ENCODE data around the gene MYLIP.
"Not testable (repeated sequence)": the region's sequence is repeated elsewhere in the genome, so short reads cannot be mapped to it uniquely, and the experiment has no call there.

MYLIP gene

DNA sequence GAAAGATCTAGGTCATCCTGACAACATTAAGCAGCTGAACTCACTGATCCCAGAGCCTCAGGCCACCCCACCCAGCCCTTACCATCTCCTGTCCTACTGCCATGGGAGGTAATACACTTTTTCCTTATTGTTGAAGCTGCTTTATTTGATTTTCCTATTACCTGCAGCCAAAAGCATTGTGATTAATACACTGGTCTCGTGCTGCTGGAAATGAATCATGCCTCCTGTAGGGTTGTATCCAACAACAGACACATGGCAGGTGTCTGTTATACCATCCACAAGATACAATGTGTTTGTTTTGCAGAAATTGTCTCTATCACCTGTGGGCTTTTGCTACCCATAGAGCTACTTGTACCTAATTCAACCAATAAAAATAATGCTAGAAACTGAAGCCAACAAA, 34.2 kb downstream of the MYLIP start:
- Mint-ChIP-seq H3K27me3 (ENCODE audit: low read depth) (peaks cover 20% of the 10 kb centered on the region), H3K4me1 (ENCODE audit: low read depth) (peaks cover 13% of the 10 kb centered on the region), H3K4me3 (no peak overlapping the region), H3K9me3 (no peaks in the 10 kb centered on the region), H3K27ac (no peak overlapping the region), H3K36me3 (ENCODE audit: low read depth) (peaks cover 3% of the 10 kb centered on the region)

DNA sequence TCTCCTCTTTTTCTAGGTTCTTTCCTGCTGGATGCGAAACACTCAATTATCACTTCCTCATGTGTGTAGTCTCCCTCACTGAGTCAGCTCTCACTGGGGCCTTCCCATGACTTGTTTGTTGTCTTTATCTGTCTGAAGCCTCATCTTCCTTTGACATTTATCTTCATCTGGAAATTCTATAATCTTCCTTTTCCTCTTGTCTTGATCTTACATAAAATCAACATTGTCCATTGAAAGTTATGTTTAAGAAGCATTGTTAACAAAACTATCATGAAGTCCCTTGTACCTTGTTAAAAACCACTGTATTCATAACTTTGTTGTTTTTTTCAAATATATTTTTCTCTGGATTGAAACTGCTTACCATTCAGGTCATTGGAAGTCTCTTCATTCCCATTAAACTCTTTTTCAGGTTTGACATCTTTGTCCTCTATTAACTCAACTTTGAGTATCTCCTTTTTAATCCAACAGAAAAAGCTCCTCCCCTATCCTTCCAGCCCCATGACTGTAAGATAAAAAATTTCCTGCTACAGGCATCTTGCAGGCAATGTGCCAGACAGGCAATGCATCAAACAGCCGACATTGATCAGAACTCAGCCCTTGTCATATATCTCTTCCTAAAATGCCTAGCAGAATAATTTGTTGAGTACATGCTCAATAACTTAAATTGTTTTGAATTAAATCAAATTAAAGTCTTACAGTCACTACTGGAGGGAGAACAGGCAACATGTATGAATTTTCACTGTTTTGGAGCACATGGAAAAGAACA, 34.8 kb downstream of the MYLIP start:
- H3K27ac Mint-ChIP-seq: no peak overlapping the region
- peaks cover 3% of the 10 kb centered on the region for H3K36me3 Mint-ChIP-seq (ENCODE audit: low read depth)
- no peak overlapping the region for H3K4me3 Mint-ChIP-seq
- H3K4me1 Mint-ChIP-seq (ENCODE audit: low read depth): peaks cover 18% of the 10 kb centered on the region
- peaks cover 23% of the 10 kb centered on the region for H3K27me3 Mint-ChIP-seq (ENCODE audit: low read depth)
- no peaks in the 10 kb centered on the region for H3K9me3 Mint-ChIP-seq

DNA sequence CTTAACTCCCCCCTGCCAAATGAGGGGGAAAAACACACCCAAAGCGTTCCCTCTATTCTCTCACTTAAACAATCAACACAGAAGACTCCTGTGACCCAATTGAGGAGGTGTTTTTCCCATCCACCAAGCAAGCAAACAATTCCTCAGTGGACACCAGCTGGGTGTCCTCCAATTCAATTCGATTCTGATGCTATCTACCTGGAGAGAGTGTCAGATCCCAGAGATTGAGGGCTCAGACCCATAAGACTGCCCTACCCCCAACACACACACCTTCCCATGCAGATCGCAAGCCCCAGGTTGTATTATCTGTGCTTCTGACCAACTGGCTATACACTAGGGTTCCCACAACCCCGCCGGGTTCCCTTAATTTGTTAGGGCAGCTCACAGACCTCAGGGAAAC, 36.8 kb downstream of the MYLIP start:
- Mint-ChIP-seq H3K4me1 (ENCODE audit: low read depth) (peaks cover 21% of the 10 kb centered on the region), H3K9me3 (no peaks in the 10 kb centered on the region), H3K36me3 (ENCODE audit: low read depth) (peaks cover 3% of the 10 kb centered on the region), H3K4me3 (no peak overlapping the region), H3K27ac (no peak overlapping the region), H3K27me3 (ENCODE audit: low read depth) (peaks cover 23% of the 10 kb centered on the region)

DNA sequence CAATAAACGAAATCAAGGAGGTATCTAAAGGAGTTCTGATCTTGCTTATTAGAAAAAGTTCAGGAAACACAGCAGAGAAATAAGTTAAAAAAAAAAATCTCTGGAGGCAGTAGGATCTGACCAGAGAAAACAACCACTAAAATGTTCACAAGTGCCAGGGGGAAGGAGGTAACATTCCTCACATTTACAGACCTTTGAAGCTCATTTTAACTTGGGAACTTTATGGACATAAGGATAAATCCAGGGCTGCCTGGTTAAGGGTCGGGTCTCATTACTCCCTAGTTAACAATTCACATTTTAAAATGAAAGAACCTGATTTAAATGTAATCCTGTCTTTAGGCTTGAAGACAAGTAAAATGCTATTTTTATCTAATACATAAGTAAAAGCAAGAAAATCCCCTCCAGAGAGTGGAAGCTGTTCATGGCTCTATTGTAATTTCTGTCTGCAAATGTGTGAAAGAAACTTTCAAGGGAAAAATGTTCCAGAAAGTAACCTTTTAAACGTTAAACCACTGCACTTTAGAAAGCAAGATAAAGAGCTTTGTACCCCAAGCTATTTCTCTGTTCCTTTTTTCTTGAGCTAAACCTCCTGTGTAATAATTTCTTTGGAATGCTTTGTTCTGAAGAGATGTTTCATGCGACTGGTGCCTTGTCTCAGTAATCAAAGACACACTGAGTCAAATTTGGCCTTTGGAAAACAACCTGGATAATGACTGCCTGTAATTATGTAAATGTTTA, 38.2 kb downstream of the MYLIP start:
- Mint-ChIP-seq H3K36me3 (ENCODE audit: low read depth) (peaks cover 3% of the 10 kb centered on the region), H3K9me3 (no peaks in the 10 kb centered on the region), H3K4me3 (no peak overlapping the region), H3K4me1 (ENCODE audit: low read depth) (peaks cover 25% of the 10 kb centered on the region), H3K27me3 (ENCODE audit: low read depth) (peaks cover 27% of the 10 kb centered on the region), H3K27ac (no peak overlapping the region)

DNA sequence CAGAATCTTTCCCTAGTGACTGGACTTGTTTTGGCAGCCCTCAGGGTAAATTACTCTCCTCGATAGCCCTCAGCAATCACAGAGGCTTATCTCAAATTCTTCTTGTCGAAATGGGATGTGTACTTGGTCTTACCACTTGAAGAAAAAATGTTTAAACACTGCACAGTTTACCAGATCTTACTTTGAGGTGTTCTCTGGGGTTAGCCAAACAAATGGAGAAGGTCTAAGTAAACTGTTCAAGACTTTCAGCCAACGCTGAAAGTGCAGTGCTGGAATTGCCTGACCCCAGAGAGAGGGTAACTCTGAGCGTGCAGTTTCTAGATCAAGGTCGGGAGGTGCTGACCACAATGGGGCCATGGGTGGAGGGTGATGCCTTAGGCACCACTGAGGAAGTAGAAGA, 39.2 kb downstream of the MYLIP start:
- no peak overlapping the region for H3K4me3 Mint-ChIP-seq
- peaks cover 3% of the 10 kb centered on the region for H3K36me3 Mint-ChIP-seq (ENCODE audit: low read depth)
- no peak overlapping the region for H3K27ac Mint-ChIP-seq
- H3K9me3 Mint-ChIP-seq: no peaks in the 10 kb centered on the region
- peaks cover 31% of the 10 kb centered on the region for H3K27me3 Mint-ChIP-seq (ENCODE audit: low read depth)
- H3K4me1 Mint-ChIP-seq (ENCODE audit: low read depth): peaks cover 22% of the 10 kb centered on the region

DNA sequence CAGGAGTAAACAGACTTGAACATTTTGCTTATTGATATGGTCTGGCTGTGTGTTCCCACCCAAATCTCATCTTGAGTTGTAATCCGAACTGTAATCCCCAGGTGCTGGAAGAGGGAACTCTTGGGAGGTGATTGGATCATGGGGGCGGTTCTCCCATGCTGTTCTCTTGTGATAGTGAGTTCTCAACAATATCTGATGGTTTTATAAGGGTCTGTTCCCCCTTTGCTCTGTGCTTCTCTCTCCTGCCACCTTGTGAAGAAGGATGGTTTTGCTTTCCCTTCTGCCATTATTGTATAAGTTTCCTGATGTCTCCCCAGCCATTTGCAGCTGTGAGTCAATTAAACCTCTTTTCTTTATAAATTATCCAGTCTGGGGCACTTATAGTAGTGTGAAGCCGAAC, 40.0 kb downstream of the MYLIP start:
- H3K27me3 Mint-ChIP-seq (ENCODE audit: low read depth): peaks cover 31% of the 10 kb centered on the region

DNA sequence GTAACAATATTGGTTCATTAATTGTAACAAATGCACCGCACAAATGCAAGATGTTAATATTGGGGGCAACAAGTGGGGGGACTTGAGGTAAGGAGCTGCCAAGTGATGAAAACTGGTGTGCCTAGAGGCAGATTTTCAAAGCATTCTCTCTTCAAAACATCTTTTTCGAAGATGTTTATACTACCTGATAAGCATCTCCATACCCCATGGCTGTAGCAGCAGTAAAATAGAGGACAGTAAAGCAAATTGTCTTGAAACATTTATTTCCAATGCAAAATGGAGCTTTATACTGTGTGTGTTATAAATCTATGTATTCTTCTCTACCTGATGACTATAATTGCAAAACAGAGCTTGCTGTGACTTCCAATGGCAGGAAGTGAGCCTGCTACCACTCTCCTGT, 42.5 kb downstream of the MYLIP start:
- Mint-ChIP-seq H3K9me3 (peaks cover 4% of the 10 kb centered on the region), H3K4me1 (ENCODE audit: low read depth) (peaks cover 20% of the 10 kb centered on the region), H3K27ac (no peak overlapping the region), H3K36me3 (ENCODE audit: low read depth) (peaks cover 2% of the 10 kb centered on the region), H3K27me3 (ENCODE audit: low read depth) (peaks cover 22% of the 10 kb centered on the region), H3K4me3 (no peak overlapping the region)

More for the DNA sequence above, 40.0 kb downstream of the MYLIP start:
- Mint-ChIP-seq H3K4me1 (ENCODE audit: low read depth) (peaks cover 18% of the 10 kb centered on the region), H3K4me3 (no peak overlapping the region), H3K36me3 (ENCODE audit: low read depth) (peaks cover 3% of the 10 kb centered on the region), H3K9me3 (no peaks in the 10 kb centered on the region), H3K27ac (no peak overlapping the region)

DNA sequence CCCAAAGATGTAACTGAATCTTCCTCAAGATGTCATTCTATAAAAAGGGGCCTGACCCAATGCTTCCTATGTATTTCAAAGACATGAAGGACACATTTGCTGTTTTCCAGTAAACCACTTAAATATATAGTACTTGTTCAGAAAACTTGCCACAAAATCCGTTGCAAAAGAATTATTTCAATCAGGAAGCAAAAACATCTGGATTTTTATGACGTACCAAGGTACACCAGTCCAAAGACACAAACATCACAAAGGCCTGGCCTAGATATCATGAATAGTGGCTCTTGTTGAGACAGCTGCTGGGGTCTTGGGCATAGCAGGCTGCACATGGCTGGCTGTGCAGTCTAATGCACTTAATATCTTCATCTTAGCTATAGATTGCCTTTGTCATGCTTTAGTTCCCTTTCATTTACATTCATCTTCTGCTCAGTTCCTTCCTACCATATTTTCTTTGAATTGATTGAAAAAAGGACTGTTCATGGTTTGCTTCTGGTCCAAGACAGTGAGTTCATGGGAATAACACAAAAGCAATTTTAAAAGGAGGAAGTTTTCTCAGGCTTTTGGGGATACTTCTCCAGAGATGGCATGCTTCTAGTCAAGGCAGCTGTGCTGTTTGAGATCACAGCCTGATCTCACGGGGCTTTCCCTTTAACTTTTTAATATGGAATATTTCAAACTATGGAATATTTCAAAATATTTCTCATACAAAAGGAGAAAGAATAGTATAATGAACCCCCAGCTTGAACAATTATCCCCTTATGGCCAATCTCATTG, 44.5 kb downstream of the MYLIP start:
- H3K27me3 Mint-ChIP-seq (ENCODE audit: low read depth): peaks cover 8% of the 10 kb centered on the region
- H3K4me3 Mint-ChIP-seq: no peak overlapping the region
- H3K27ac Mint-ChIP-seq: no peak overlapping the region
- peaks cover 16% of the 10 kb centered on the region for H3K4me1 Mint-ChIP-seq (ENCODE audit: low read depth)
- peaks cover 11% of the 10 kb centered on the region for H3K9me3 Mint-ChIP-seq
- H3K36me3 Mint-ChIP-seq (ENCODE audit: low read depth): peaks cover 6% of the 10 kb centered on the region

DNA sequence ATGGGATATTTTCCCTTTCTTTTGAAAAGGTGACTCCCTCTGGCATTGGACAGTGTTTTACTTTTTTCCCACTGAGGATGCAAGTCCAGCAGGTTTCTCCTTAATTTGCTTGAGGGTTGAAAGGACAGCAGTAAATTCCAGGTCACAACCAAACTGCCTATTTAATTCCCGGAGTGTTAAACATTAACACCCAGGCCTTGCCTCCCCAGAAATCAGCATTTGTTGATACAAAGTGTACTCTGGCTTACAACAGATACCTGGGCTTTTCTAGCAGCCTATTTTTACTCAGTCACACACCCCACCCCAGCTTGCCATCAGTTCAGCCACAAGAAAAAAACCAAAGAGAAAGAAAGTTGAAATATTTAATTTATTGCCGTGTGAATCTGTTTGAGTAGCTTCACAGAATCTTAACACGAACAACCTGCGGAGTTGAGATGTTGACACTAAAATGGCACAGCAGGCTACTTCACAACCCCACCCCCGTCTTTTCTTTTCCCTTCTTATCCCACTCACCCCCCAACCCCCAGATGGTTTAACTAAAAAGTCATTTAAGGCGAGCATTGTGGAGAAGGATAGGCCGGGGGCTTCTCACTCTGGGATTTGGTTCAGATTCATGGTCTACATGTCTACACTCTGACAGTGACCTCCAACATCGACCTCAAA, 45.7 kb downstream of the MYLIP start:
- peaks cover 6% of the 10 kb centered on the region for H3K36me3 Mint-ChIP-seq (ENCODE audit: low read depth)
- peaks cover 11% of the 10 kb centered on the region for H3K9me3 Mint-ChIP-seq
- H3K4me3 Mint-ChIP-seq: no peak overlapping the region

DNA sequence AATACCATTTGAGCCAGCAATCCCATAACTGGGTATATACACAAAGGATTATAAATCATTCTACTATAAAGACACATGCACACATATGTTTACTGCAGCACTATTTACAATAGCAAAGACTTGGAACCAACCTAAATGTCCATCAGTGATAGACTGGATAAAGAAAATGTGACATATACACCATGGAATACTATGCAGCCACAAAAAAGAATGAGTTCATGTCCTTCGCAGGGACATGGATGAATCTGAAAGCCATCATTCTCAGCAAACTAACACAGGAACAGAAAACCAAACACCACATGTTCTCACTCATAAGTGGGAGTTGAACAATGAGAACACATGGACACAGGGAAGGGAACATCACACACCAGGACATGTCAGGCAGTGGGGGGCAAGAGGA, 47.7 kb downstream of the MYLIP start:
- H3K4me3 Mint-ChIP-seq; H3K27me3 Mint-ChIP-seq (ENCODE audit: low read depth); H3K27ac Mint-ChIP-seq: not testable (repeated sequence)
- Mint-ChIP-seq H3K36me3 (ENCODE audit: low read depth) (peaks cover 12% of the 10 kb centered on the region), H3K9me3 (peaks cover 24% of the 10 kb centered on the region), H3K4me1 (ENCODE audit: low read depth) (peaks cover 23% of the 10 kb centered on the region)

More for the DNA sequence above, 45.7 kb downstream of the MYLIP start:
- H3K4me1 Mint-ChIP-seq (ENCODE audit: low read depth): peaks cover 14% of the 10 kb centered on the region
- peaks cover 8% of the 10 kb centered on the region for H3K27me3 Mint-ChIP-seq (ENCODE audit: low read depth)
- no peak overlapping the region for H3K27ac Mint-ChIP-seq

DNA sequence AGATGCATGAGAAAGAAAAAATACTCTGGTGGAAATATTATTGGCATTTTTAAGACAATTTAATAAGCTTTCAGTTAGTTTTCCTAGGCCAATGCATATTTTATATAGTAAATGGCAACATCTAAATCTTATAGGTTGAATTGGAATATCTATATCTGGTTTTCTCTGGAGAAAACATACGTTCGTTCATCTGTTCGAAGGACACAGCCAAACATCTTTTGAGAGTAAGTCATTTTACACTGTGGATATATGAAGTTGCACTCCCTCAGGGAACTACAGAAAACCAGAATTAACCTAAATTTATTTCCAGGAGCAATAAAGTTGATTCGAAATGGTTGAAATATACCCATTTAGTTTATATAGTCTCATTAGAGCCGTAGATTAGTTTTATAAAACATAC, 49.0 kb downstream of the MYLIP start:
- H3K4me3 Mint-ChIP-seq: no peak overlapping the region
- peaks cover 12% of the 10 kb centered on the region for H3K36me3 Mint-ChIP-seq (ENCODE audit: low read depth)
- H3K27me3 Mint-ChIP-seq (ENCODE audit: low read depth): peaks cover 2% of the 10 kb centered on the region
- H3K4me1 Mint-ChIP-seq (ENCODE audit: low read depth): peaks cover 22% of the 10 kb centered on the region
- H3K9me3 Mint-ChIP-seq: peaks cover 24% of the 10 kb centered on the region
- H3K27ac Mint-ChIP-seq: no peak overlapping the region

DNA sequence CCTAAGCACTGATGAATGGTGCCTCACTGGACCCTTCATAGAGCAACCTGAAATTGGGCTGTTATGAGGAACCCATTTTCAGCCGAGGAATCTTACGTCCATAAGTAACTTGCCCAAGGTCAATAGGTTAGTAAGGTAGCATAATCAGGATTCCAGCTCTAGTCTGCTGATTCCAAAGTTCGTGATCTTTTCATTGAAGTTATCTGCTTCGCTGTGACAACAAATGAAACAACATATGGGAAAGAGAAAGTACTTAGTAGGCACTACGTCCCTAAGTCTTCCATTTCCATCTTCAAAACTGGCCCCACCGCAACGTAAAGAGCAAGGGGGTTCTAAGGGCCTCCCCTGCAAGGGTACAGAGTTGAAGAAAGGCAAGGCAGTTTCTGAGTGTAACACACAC, 49.5 kb downstream of the MYLIP start:
- Mint-ChIP-seq H3K4me1 (ENCODE audit: low read depth) (peaks cover 27% of the 10 kb centered on the region), H3K36me3 (ENCODE audit: low read depth) (peaks cover 12% of the 10 kb centered on the region), H3K27ac (peak overlapping the region; percentile 29), H3K4me3 (no peak overlapping the region), H3K9me3 (peaks cover 24% of the 10 kb centered on the region), H3K27me3 (ENCODE audit: low read depth) (no peaks in the 10 kb centered on the region)

DNA sequence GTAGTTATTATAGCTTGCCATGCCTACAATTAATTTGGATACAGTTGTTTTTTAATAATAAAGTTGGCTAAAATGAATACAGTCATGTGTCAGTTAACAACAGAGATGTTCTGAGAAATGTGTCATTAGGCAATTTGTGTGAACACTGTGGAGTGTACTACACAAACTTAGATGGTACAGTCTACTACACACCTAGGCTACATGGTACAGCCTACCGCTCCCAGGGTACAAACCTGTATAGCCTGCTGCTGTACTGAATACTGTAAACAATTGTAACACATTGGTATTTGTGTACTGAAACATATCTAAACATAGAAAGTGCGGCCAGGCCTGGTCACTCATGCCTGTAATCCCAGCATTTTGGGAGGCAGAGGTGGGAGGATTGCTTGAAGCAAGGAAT, 50.2 kb downstream of the MYLIP start:
- H3K36me3 Mint-ChIP-seq (ENCODE audit: low read depth): peaks cover 12% of the 10 kb centered on the region
- H3K27me3 Mint-ChIP-seq (ENCODE audit: low read depth): no peaks in the 10 kb centered on the region
- no peak overlapping the region for H3K4me3 Mint-ChIP-seq
- H3K4me1 Mint-ChIP-seq (ENCODE audit: low read depth): peaks cover 30% of the 10 kb centered on the region
- H3K27ac Mint-ChIP-seq: no peak overlapping the region
- H3K9me3 Mint-ChIP-seq: peaks cover 24% of the 10 kb centered on the region

DNA sequence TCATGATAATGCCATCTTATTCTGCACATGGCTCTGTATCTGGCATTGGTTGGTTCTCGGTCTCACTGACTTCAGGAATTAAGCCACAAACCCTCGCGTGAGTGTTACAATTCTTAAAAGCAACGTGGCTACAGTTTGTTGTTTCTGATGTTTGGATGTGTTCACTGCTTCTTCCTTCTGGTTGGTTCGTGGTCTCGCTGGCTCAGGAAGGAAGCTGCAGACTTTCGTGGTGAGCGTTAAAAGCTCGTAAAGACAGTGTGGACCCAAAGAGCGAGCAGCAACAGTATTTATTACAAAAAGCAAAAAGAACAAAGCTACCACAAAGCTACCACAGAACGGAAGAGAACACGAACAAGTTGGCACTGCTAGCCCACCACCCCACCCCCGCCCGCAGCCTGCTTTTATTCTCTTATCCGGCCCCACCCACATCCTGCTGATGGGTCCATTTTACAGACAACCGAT, 51.1 kb downstream of the MYLIP start:
- Mint-ChIP-seq H3K36me3 (ENCODE audit: low read depth) (peaks cover 12% of the 10 kb centered on the region), H3K27ac (peak overlapping the region; percentile 85), H3K4me1 (ENCODE audit: low read depth) (peaks cover 27% of the 10 kb centered on the region), H3K9me3 (peaks cover 24% of the 10 kb centered on the region), H3K4me3 (peak overlapping the region; percentile 48), H3K27me3 (ENCODE audit: low read depth) (no peaks in the 10 kb centered on the region)

Data from T-helper 1 cell treated with Interleukin-12 subunit alpha and Interleukin-12 subunit beta and Interleukin-4 antibody, amounts not matched to agents 30 μg/mL and 1 μg/mL, for 36 hours (primary cell).